Measurements from ENCODE around the gene RBPJL. TPM values are rescaled to one million over a fixed set of nuclear protein-coding genes. Genes with fewer than 3 reads are reported as not detected.
A peak's percentile ranks its signal among the peaks of the same experiment; 100 is the strongest.

Gene RBPJL
- polyA plus RNA-seq, 3 donors = not detected

DNA sequence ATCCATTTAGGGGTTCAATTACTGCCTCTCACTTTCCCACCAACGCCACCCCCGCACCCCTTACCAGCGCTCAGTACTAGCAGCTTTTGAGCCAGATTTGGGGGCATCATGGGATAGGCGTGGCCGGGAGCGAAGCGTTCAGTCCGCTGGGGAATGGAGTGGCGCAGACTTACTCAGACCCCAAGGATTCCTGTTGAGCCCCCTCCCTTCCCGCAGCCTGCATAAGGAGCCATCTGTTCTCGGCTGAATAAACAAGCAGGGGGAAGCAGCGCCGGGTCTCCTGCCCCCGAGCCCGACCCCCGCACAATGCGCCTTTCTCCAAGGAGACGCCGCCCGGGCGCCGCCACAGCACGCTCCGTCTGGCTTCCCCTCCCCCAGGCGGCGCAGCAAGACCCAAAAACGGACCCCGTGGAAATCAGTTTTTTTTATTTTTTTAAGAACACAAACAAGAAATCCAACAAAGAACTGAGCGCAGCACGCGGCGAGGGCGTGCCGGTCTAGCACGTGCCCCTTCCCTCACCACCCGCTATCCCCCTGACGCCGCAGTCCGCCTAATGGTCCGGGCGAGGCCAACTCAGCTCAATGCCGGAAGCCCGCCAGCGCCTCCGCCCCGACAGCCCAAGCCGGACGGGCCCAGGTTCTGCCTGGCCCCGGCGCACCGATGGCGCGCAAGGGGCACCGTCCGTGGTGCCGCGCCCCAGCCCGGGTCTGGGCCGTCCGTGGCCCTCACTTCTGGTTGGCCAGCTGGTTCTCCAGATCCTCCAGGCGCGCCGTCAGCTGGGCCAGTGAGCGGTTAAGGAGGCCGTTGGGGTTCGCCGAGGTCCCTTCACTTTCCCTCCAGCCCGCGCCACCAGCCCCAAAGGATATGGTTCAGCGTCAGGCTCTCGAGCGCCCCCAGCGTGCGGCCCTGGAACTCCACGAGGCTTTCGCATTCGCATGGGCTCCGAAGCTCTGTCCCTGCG, 13.3 kb upstream of the RBPJL start:
- peak; percentile 77 for DNase-seq

DNA sequence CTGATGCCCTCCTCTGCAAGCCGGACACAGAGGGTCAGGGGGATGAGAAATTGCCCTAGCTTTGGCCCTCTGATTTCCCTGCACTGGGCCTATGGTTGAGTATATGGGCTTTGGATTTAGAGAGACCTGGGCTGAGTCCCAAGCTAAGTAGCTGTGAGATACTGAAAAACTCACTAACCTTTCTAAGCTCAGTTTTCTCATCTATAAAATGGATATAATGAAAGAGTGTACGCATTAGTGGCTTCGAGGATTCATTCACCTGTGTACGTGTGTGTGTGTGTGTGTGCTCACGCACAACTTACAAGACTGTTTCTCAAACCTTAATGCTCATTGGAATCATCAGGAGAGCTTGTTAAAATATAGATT, 12.7 kb upstream of the RBPJL start:
- DNase-seq = no peak

DNA sequence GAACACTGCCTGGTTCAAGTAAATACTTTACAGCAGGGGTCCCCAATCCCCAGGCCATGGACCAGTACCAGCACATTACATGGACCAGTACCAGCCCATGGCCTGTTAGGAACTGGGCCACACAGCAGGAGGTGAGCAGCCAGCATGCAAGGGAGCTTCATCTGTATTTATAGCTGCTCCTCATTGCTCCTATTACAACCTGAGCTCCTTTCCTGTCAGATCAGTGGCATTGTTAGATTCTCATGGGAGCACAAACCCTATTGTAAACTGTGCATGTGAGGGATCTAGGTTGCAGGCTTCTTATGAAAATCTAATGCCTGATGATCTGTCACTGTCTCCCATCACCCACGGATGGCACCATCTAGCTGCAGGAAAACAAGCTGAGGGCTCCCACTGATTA, 12.0 kb upstream of the RBPJL start:
- no peak for DNase-seq

DNA sequence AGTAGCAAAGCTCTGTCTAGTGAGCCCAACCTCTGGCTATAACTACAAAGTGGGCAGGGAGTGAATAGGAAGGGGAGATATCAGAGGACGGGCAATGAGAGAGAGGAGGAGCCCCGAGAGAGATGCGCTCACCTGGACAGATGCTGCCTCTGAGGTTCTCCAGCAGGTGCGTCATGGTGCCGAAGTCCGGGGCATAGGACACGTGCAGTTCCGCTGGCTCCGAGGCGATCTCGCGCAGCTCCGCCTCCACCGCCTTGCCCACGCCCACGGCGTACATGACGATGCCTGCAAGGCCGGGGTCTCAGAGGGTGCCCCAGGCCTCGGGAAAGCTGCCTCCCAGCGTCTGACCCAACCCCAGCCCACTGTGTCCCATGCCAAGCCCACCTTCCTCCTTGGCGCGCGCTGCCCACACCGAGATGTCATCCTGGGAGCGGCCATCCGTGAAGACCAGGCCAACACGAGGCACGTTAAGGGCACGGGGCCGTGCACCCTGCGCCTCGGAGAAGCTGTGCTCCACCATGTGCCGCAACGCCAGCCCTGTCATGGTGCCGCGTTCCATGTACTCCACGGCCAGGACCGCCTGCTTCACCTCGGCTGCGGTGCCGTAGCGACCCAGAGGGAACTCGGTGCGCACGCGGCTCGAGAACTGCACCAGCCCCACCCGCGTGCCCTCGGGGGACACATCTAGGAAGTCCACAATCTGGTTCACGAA, 8.7 kb upstream of the RBPJL start:
- DNase-seq = no peak

DNA sequence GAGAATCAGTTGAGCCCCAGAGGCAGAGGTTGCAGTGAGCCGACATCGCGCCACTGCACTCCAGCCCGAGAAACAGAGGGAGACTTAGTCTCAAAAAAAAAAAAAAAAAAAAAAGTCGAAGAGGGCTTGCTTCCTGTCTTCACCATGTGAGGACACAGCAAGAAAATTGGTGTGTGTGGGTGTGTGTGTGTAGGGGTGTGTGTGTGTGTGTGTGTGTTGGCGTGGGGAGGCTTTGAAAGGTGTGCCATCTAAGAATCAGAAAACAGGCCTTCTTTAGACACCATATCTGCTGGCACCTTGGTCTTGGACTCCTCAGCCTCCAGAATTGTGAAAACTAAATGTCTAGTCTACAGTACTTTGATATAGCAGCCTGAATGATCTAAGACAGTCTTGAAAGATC, 6.9 kb upstream of the RBPJL start:
- no peak for DNase-seq

DNA sequence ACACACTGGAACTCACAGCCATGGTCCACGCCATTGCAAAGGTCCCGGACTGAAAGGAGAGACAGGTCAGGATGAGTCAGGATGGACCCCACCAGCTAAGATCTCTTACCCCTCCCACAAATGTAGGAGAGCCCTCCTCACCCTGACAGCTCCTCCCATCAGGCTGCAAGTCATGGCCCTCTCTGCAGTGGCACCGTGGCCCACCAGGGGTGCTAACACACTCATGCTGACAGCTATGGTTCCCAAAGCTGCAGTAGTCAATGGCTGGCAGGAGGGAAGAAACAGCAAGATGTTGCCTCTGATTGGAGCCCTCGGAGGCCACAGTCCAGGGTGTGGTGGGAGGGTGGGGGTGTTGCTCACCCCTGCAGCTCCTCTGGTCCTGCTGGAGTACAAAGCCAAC, 5.7 kb upstream of the RBPJL start:
- DNase-seq = no peak

DNA sequence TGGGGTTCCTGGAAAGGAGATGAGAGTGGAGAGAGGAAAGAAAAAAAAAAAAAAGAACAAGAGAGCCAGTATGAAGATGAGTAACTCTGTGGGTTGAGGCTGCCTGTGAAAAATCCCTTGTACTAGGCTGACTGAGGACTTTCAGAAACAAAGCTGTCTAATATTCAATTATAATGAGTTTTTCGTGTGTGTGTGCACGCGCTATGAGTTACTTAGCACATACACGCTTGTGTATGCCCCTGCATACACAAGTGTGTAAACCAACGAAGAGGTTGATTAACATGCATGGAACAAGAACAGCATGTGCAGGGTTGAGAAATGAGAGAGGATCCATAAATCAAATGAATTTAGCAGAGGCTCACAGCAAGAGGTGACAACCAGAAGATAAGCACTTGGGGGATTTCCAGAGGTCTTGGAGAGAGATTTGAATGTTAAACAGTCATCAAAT, 4.8 kb upstream of the RBPJL start:
- no peak for DNase-seq

DNA sequence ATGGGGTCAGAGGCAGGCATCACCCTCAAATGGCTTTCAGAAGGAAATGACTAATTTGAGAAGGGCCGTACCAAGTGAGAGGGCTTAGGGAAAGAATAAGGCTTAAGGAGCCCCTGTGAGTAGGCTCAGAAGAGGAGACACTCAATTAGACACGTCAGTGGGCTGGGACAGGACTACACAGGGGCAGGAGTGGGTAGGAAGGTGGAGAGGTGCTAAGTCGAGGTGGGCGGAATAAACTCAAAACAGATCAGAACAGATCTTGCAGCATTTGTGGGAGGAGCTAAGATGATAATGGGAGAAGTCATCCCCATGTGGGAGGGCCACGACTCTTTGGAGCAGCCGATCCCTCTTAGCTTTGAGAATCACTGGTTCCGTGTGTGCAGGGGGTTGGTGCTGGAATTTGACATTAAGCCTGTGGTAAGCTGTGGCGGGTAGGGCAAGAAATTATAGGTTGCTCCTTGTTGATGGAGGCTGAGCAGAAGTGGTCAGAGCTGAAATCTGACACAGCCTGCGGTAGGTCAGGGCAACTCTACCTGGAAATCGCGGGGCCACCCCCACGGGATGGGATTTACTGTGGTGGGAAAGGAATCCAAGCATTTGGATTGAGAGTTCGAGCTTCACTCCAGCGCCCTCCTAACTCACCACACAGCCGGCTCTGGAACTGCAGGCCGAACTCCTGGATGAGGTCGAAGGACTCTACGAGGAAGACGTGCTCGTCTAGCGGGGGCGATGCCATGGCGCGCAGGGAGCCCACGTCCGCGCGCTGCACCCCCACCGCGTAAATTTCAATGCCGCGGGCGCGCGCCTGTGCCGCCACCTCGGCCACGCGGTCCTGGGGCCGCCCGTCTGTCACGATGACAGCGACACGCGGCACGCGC, 2.8 kb upstream of the RBPJL start:
- DNase-seq = no peak

DNA sequence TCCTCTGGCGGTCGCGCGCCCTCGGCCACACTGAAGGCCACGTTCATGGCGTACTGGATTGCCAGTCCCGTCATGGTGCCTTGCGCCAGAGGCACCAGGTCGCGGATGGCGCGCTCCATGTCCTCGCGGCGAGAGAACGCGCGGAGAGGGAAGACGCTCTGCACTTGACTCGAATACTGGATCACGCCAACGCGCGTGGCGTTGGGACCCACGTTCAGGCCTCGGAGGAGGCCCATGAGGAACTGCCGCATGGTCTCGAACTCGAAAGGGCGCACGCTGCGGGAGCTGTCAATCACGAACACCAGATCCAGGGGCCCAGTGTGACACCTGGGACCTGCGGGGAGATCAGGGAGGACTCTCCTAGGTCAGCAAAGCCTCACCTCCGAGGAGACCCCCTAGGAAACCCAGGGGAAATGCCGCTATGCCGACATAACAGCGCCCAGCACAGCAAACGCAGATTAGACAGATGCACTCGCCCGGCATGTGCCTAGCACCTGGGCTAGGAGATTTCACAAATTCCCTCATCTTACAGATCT, 2.1 kb upstream of the RBPJL start:
- DNase-seq = no peak

DNA sequence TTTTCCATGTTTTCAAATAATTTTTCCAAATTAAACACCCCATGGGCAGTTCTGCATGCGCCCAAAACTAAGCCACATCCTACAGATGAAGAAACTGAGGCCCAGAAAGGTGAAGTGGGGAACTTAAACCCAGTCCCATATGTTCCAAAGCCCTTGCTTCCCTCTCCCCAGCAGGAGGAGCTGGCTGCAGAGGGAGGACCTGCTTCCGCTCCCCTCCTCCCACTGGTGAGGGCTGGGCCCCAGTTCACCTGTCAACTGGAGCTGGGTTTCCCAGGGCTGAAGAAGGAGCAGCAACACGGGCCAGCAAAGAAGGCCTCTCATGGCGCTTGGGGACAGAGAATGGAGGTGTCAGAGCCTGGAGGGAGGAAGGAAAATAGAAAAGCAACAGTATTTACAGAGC, 1.4 kb upstream of the RBPJL start:
- no peak for DNase-seq

DNA sequence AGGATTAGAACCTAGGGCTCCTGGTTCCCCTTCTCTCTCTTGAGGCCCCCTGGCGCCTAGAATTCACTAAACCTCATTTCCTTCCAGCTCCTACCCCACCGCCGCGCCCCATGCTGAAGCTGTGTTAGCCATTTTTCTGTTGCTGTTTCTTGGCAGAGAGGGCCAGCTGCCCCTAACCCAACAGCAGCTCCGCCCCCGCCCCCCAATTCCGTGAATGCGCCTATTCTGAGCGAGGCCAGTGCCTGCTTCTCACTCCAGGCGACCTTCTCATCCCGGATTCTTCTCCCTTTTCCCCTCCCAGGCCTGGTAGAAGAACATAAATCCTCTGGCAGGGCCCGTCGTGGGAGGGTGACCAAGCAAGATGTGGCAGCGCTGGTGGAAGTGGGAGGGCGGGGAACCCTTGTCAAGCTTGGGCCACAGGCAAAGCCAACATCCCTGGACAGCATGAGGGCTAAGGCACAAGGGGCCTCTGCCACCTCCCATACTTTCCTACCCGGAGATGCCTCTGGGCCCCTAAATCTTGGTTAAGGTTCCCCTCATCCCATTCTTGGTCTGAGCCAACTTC, 518 bp downstream of the RBPJL start:
- no peak for DNase-seq

DNA sequence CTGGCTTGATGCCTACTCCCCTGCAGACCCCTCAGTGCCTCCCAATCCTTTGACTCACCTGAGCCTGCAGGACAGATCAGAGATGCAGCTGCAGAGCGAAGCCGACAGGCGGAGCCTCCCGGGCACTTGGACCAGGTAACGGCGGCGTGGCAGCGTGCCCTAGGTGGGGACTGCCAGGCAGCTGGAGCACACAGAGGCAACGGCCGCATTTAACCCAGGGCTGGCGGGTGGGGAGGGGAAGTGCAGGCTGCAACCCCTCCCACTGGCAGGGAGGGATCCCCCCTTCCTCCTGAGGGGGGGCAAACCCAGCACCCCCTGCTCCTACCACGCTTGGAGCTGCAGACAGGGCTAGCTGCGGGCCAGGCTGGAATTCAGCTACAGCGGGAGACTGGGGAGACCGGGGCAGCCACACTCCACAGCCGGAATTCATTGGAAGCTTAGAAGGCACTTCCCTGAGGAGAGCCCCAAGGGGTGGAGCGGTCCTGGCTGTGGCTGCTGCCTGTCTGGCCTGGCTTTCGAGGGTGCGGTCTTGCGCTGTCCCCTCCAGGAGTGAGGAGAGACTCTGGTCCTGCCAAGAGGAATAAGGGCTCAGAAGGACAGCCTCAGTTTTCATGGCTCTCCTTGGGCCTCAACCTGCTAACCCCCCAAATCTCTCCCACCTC, 1.6 kb downstream of the RBPJL start, which contains the start of gene MATN4:
Gene MATN4, minus strand, starts transcription at position 183 of the 662 bp plus-strand sequence. CDS start 2,717 bp downstream, outside the sequence.
- DNase-seq = no peak

DNA sequence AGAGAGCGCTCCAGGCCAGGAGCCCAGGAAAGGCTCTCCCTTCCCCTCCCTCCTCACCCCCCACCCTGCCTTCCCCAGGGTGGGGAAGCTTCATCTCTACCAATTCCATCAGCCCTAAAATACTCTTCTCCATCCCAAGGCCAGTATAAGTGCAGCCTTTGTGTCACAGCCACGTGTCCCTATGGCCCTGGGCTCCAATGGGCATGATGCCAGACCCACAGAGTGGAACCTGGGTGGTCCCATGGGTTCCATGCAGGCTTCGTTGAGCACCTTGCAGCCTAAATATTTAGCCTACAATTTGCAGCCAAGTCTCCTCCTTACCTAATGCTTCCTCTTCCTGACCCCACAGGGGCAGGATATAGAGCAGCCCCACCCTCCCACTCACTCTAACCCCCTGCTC, 2.4 kb downstream of the RBPJL start:
- no peak for DNase-seq

DNA sequence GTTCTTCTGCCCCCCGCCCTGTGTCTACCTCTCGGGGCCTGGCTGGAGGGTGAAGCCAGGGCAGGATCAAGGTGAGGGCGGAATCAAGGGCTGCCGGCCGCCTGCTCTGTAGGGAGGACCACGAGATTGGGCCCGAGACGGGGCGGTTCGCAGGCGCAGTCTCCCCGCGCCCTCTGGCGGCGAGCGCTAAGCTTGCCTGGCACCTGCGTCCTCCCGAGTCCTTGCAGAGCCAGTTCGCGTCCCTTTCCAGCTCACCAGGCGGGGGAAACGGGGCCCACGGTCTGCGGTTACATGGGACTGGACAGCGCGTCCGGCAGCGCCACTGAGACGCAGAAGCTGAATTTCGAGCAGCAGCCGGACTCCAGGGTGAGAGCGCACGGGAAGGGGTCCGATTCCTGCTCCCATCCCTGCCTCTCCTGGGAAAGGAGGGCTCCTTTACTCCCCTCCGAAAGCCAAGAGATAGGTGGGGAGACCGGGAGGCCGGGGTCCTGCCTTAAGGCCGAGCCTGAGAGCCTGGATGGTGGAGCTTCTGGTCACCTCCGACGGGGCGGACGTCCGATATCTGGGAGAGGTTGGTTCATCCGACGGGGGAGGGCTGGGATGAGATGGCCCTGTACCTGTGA, 5.1 kb downstream of the RBPJL start:
- no peak for DNase-seq

DNA sequence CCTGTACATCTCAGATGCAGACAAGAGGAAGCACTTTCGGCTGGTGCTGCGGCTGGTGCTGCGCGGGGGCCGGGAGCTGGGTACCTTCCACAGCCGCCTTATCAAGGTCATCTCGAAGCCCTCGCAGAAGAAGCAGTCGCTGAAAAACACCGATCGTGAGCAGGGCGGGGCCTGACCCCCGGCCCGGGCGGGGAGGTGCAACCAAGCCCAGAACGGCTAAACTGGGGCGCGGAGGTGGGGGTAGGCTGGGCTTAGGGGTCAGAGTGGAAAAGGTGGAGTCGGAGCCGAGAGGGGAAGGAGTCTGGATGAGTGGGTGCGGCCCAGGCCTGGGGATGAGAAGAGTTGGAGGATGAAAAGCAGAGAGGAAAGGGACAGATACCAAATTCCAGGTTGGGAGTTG, 5.6 kb downstream of the RBPJL start:
- DNase-seq = no peak

DNA sequence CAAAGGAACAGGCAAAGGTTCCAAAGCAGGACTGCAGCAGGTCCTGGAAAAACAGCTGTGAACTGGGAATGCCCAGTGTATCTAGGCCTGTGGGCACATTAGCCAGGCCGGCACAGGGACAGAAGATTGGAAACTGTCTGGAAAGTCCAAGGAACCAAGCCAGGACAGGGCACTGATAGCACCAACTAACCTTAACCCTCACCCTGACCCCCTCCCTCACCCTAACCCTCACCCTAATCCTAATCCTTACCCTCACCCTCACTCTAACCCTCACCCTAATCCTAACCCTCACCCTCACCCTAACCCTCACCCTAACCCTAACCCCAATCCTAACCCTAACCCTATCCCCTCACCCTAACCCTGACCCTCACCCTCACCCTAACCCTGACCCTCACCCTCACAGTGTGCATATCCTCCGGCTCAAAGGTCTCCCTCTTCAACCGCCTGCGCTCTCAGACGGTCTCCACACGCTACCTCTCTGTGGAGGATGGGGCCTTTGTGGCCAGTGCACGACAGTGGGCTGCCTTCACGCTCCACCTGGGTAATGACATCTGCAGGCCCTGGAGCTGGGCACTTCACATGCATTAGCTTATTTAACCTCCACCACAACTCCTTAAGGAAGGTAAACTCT, 6.5 kb downstream of the RBPJL start:
- DNase-seq = no peak

DNA sequence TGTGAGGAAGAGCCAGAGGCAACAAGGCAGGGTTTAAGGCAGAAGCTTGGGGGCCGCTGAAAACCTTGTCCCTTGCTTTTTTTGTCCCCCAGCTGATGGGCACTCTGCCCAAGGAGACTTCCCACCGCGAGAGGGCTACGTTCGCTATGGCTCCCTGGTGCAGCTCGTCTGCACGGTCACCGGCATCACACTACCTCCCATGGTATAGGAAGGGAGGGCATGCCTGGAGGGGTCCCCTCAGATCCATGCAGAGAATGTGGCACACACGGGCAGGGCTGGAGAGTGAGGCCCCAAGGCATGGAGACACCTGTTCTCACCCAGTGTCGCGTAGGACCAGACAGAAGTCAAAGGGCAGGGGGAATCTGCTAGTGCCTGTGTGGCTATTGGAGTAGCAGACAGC, 7.3 kb downstream of the RBPJL start:
- no peak for DNase-seq

DNA sequence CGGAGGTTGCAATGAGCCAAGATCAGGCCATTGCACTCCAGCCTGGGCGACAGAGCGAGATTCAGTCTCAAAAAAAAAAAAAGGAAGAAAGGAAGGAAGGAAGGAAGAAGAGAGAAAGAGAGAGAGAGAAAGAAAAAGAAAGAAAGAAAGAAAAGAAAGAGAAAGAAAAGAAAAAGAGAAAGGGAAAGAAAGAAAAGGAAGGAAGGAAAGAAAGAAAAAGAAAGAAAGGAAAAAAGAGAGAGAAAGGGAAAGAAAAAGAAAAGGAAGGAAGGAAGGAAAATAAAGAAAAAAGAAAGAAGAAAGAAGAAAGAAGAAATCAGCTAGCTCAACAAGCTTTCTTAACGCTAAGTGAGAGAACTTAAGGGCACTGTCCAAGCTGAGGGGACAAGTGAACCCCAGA, 9.0 kb downstream of the RBPJL start:
- no peak for DNase-seq

DNA sequence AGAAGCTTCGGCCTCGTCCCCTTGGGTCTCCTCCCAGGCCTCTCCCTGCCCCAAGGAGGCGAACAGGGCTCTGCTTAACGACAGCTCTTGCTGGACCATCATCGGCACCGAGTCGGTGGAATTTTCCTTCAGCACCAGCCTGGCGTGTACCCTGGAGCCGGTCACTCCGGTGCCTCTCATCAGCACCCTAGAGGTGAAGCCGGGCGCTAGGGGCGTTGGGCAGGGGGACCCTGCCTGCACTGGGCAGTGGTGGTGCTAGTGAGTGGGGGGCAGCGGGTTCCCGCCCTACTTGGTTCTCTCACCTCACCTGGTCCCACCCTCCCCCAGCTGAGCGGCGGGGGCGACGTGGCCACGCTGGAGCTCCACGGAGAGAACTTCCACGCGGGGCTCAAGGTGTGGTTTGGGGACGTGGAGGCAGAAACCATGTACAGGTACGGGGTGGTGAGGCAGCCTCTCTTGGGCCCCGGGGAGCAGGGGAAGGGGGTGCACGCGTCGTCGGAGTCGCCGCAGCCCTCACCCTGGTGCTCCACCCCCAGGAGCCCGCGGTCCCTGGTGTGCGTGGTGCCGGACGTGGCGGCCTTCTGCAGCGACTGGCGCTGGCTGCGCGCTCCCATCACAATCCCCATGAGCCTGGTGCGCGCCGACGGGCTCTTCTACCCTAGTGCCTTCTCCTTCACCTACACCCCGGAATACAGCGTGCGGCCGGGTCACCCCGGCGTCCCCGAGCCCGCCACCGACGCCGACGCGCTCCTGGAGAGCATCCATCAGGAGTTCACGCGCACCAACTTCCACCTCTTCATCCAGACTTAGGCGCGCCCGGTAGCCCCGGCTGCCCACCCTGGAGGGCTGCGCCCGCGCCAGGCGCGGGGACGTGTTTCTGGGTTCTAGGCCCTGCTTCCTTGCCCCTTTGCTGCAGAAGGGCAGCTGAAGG, 9.8 kb downstream of the RBPJL start:
- no peak for DNase-seq

All from renal pelvis (tissue), 4 donors.